ENCODE results near the gene JSRP1.

Gene JSRP1

DNA sequence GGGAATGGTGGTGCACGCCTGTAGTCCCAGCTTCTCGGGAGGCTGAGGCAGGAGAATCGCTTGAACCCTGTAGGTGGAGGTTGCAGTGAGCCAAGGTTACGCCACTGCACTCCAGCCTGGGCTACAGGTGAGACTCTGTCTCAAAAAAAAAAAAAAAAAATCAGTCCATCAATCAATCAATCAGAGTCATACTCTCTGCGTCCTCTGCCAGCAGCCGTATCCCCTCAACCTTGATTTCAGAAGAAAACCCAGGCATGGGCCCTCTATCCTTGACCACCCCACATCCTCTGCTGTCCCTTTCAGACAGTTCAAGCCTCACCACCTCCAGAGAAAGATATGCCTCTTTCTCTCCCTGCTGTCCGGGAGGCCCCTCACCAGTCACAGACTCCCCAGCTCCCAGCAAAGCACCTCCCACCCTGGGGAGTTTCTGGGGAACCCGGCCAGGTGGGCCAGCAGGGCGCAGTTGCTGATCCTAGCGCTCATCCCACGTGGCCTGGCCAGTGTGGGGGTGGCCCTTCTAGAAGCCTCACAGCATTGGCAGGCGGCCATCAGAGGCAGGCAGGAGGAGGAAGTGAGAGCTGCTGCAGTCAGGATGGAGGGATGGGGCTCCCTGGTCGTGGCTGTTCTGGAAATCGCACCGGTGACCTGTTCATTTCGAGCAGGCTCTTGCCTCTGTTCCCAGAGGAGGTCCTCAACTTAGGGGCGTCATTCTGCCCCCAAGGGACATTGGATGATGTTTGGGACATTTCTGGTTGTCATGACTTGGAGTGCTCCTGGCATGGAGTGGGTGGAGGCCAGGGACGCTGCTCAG is 10.2 kb upstream of the JSRP1 start:
- peak; percentile 33 for DNase-seq (ENCODE audit: low read depth)

- DNase-seq (ENCODE audit: low read depth) = peak; percentile 55
Measured at GRCh38 chr19:2261438-2262172, 5.4 kb upstream of the JSRP1 start.

DNA sequence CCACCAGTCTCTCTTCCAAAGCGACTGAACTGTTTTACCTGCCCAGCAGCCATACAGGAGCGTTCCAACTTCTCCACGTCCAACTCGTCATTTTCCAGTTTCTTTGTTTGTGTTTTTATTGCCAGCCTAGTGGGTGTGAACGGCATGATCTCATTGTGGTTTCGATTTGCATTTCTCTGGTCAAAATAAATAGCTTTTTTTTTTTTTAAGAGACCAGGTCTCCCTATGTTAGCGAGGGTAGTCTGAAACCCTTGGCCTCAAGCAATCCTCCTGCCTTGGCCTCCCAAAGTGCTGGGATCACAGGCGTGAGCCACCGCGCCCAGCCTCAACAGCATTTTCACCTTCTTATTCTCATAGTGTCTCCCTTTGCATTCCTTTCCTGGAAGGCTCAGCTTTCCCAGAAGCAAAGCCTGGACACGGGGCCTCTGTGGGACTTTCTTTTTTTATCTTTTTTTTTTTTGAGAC is 4.2 kb upstream of the JSRP1 start:
- no peak for DNase-seq (ENCODE audit: low read depth)

DNA sequence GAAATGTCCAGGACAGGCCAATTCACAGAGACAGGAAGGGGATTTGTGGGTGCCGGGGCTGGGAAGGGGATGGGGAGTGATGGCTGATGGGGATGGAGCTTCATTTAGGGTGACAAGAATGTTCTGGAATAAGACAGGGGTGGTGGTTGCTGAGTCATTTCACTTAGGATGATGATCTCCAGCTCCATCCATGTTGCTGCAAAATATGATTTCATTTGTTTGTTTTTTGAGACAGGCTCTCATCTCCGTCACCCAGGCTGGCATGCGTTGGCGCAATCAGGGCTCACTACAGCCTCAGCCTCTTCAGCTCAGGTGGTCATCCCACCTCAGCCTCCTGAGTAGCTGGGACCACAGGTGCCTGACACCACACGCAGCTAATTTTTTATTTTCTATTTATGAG is 3.1 kb upstream of the JSRP1 start:
- DNase-seq (ENCODE audit: low read depth) = no peak

DNA sequence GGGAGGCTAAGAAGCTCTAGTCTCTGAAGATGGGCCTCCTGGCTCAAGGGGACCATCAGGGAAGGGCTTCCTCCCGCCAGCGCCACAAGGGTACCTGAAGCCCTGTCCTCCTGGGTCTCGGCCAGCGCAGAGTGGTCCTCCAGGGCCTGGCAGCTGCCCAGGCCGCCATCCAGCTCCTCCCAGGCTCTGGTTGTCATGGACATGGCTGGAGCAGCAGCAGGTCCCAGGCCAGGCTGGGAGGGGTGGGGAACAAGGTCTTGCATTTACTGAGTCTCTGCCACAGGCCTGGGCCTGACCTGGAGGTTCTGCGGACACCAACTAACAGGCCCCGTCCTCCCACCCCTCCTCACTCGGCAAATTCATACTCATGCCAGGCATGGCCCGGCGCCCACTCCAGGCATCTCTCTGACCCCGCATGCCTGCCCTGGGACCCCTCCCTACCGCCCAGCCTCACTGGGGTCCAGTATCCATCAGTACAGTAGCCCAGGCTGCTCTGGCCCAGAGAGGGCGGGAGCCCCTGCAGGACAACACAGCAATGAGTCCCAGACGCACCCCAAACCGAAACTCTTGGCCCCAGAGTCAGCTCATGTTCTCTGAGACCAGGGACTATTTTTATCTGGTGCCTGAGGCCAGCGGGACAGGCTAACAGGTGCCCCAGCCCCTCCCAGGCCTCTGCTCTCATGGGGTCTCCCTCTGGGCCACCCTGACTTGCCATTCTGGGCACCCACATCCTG is 938 bp downstream of the JSRP1 start:
- DNase-seq (ENCODE audit: low read depth) = no peak

GRCh38 chr19:2254064-2254872 is 1.9 kb downstream of the JSRP1 start:
- DNase-seq (ENCODE audit: low read depth) = no peak

DNA sequence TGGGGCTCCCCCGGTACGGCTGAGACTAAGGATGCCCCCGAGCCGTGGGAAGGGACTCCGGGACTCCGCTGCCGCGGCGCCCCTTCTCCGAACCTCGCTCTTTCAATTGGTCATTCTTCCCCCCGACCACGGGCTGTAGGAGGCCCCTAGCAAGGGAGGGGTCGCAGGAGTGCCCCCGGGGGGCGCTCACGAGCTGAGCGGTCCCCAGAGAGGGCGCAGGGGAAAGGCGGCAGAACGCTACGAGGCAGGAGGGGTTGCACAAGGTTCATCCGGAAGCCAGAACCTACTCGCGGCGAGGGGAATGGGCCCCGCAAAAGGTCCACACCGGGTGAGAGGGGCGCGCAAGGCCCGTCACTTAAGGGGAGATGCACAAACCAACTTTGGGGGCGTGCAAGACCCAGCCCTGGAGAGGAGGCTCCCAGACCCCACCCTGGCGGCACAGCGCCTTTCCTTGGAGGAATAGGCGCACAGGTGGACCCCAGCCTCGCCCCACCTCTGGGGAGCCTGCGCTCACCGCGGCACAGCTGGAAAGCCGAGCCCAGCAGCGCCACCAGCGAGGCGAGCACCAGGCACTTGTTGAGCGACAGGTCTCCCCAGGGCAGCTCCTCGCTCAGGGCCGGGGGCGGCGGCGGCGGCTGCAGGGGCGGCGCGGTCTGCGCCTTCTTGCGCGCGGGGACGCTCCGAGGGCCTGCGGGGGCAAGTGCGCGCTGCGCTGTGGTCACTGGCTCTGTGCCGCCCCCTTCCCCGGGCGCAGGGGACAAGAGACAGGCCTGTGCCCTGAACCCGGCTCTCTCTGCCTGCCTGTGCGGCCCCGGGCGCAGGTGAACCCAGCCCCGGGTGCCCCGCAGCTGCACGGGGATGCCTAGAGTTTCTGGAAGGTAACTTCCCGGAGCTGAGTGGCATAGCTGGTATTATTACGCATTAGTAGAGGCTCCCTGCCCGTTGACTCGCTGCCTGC is 2.8 kb downstream of the JSRP1 start:
- DNase-seq (ENCODE audit: low read depth) = no peak

DNA sequence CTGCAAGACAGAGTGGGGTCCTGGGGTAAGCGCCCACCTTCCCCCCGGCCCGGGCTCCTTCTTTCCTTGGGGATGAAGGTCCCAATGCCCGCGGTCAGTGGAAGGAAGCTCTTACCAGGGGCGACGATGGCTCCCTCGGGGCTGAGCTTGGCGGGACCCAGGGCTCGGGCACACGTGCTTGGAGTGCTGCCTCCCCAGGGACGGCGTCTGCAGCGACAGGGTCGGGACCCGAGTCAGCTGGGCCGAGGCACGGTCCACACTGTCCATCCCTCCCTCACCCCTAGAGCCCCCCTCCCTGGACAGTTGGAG is 3.5 kb downstream of the JSRP1 start:
- no peak for DNase-seq (ENCODE audit: low read depth)

DNA sequence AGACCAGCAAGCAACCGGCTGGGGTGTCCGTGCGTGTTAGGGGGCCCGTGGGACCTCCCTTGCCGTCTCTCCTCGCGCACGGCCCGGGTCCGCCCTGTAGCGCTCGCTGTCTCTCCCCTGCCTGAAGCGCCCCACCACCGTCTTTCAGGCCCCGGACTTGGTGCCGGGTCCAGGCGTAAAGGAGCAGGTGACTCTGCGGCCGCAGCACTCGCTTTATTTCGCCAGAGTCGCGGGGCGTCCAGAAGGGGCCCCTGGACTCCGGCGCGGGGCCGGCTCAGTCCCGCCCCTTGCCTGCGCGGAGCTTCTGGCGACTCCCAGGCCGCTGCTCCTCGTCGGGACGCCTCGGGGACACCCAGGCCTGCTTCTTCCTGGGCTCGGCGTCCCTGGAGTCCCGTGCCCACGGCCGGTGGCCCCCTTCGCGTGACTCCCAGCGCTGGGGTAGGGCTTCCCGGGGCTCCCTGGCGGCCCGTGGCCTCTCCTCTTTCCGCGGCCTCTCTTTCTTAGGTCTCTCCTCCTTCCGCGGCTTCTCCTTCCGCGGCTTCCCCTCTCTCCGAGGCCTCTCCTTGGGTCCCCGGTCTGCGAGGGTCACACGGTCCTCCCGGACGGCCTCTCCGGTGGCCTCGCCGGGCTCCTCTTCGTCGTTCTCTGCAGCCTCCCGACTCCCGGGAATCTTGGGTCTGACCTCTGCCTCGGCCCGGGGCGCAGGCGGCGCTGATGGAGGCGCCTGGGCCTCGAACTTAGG is 4.0 kb downstream of the JSRP1 start:
- DNase-seq (ENCODE audit: low read depth) = no peak

GRCh38 chr19:2251106-2252054 is 4.8 kb downstream of the JSRP1 start:
- DNase-seq (ENCODE audit: low read depth) = no peak

DNA sequence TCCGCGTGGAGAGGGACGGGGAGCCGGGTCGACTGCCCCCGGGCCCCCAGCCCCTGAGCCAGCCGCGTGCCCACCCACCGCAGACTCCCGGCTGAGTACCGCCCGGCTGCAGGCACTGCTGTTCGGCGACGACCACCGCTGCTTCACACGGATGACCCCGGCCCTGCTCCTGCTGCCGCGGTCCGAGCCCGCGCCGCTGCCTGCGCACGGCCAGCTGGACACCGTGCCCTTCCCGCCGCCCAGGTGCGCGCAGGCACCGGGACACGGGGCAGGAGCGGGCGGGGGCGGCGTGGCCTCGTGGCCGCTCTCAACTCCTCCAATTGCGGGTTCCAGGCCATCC is 5.5 kb downstream of the JSRP1 start:
- DNase-seq (ENCODE audit: low read depth) = no peak

- no peak for DNase-seq (ENCODE audit: low read depth)
Measured at GRCh38 chr19:2249880-2250765, 6.1 kb downstream of the JSRP1 start.

DNA sequence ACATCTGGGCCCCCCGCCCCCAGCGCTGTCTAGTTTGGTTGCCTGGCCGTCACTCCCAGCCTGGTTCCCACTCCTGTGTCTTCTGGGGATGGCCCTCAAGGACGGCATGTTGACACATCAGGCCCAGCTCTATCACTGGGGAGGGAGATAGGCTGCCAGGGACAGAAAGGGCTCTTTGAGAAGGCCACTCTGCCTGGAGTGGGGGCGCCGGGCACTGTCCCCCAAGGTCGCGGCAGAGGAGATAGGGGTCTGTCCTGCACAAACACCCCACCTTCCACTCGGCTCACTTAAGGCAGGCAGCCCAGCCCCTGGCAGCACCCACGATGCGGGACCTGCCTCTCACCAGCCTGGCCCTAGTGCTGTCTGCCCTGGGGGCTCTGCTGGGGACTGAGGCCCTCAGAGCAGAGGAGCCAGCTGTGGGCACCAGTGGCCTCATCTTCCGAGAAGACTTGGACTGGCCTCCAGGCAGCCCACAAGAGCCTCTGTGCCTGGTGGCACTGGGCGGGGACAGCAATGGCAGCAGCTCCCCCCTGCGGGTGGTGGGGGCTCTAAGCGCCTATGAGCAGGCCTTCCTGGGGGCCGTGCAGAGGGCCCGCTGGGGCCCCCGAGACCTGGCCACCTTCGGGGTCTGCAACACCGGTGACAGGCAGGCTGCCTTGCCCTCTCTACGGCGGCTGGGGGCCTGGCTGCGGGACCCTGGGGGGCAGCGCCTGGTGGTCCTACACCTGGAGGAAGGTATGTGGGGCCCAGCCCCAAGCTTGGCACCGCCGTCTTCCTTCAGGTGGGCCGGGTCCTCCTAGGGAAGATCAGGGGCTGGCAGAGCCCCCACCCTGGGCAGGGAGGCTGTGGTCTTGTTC is 7.0 kb downstream of the JSRP1 start, which contains the start of gene AMH:
Gene AMH (plus strand): TSS at position 314 of the 857 bp plus-strand sequence. CDS start 10 bp downstream, at position 324.
- no peak for DNase-seq (ENCODE audit: low read depth)

DNA sequence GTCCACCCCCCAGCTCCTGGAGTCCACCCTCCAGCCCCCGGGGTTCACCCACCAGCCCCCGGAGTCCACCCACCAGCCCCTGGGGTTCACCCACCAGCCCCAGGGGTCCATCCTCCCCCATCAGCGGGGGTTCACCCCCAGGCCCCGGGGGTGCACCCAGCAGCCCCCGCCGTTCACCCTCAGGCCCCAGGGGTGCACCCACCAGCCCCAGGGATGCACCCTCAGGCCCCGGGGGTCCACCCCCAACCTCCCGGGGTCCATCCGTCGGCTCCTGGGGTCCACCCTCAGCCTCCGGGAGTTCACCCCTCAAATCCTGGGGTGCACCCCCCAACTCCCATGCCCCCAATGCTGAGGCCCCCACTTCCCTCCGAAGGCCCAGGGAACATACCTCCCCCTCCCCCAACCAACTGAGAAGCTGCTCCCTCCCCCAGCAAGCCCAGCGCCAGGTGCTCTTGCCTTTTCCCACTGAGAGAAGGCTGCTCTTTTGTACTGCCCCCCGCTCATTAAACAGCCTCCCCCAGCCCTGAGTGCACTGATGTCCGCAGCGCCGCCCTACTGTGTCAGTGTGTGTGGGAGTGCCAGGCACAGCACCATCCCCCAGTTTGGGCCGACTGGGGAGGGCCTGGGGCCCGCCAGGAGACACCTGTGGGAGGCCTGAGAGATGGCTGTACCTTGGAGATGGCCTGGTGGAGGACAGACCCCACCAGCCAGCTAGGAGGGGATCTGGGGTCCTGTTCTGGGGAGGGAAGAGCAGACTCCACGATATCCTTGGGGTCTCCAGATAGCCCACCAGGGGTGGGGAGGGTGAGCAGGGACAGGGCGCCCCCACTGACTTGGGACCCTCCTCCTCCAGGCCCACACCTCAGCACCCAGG is 7.8 kb downstream of the JSRP1 start:
- DNase-seq (ENCODE audit: low read depth) = no peak

GRCh38 chr19:2247433-2248101 is 8.7 kb downstream of the JSRP1 start:
- no peak for DNase-seq (ENCODE audit: low read depth)

Data from activated T-cell treated with anti-CD3 and anti-CD28 coated beads for 48 hours (primary cell).